Measurements from ENCODE around the gene HIBCH. TPM values are rescaled to one million over a fixed set of nuclear protein-coding genes. Genes with fewer than 3 reads are reported as not detected.
"Not testable (repeated sequence)": the region's sequence is repeated elsewhere in the genome, so short reads cannot be mapped to it uniquely, and the experiment has no call there.

Gene HIBCH
- total RNA-seq, 1 donor from 2014 or later = 22.0 TPM

GRCh38 chr2:190235551-190236075 is 84.0 kb downstream of the HIBCH start:
- TF ChIP-seq CTCF (IDR thresholded peaks at IDR 0.05; ENCODE audit: partially characterized antibody, unreplicated experiment) = no peak
- DNase-seq = no peak
- Mint-ChIP-seq H3K9me3 (ENCODE audit: unreplicated experiment) (no peaks in the 10 kb centered on the region), H3K27me3 (ENCODE audit: unreplicated experiment) (no peaks in the 10 kb centered on the region), H3K4me1 (ENCODE audit: low read depth, unreplicated experiment) (no peaks in the 10 kb centered on the region), H3K36me3 (ENCODE audit: unreplicated experiment) (peaks cover 7% of the 10 kb centered on the region), H3K4me3 (ENCODE audit: unreplicated experiment) (no peak overlapping the region), H3K27ac (ENCODE audit: unreplicated experiment) (no peak overlapping the region)

- Mint-ChIP-seq H3K27ac (ENCODE audit: unreplicated experiment) (no peak overlapping the region), H3K36me3 (ENCODE audit: unreplicated experiment) (peaks cover 2% of the 10 kb centered on the region)
Observed at GRCh38 chr2:190235101-190235500, 84.5 kb downstream of the HIBCH start.

GRCh38 chr2:190223989-190224388 is 95.6 kb downstream of the HIBCH start:
- not testable (repeated sequence) for H3K27ac Mint-ChIP-seq (ENCODE audit: unreplicated experiment); DNase-seq; H3K4me1 Mint-ChIP-seq (ENCODE audit: low read depth, unreplicated experiment); H3K9me3 Mint-ChIP-seq (ENCODE audit: unreplicated experiment); H3K4me3 Mint-ChIP-seq (ENCODE audit: unreplicated experiment); H3K27me3 Mint-ChIP-seq (ENCODE audit: unreplicated experiment)
- H3K36me3 Mint-ChIP-seq (ENCODE audit: unreplicated experiment) = peaks cover 17% of the 10 kb centered on the region

More at GRCh38 chr2:190235101-190235500, 84.5 kb downstream of the HIBCH start:
- Mint-ChIP-seq H3K4me1 (ENCODE audit: low read depth, unreplicated experiment) (no peaks in the 10 kb centered on the region), H3K9me3 (ENCODE audit: unreplicated experiment) (no peaks in the 10 kb centered on the region), H3K4me3 (ENCODE audit: unreplicated experiment) (no peak overlapping the region), H3K27me3 (ENCODE audit: unreplicated experiment) (peaks cover under 1% of the 10 kb centered on the region)
- TF ChIP-seq CTCF (IDR thresholded peaks at IDR 0.05; ENCODE audit: partially characterized antibody, unreplicated experiment) = no peak
- DNase-seq = no peak

- not testable (repeated sequence) for H3K9me3 Mint-ChIP-seq (ENCODE audit: unreplicated experiment); H3K4me3 Mint-ChIP-seq (ENCODE audit: unreplicated experiment); DNase-seq; H3K27me3 Mint-ChIP-seq (ENCODE audit: unreplicated experiment); H3K4me1 Mint-ChIP-seq (ENCODE audit: low read depth, unreplicated experiment)
- Mint-ChIP-seq H3K36me3 (ENCODE audit: unreplicated experiment) (peaks cover 17% of the 10 kb centered on the region), H3K27ac (ENCODE audit: unreplicated experiment) (peak overlapping the region; percentile 52)
Observed at GRCh38 chr2:190222745-190223144, 96.9 kb downstream of the HIBCH start.

GRCh38 chr2:190221429-190221828 is 98.2 kb downstream of the HIBCH start:
- Mint-ChIP-seq H3K27me3 (ENCODE audit: unreplicated experiment) (no peaks in the 10 kb centered on the region), H3K9me3 (ENCODE audit: unreplicated experiment) (peaks cover 4% of the 10 kb centered on the region), H3K36me3 (ENCODE audit: unreplicated experiment) (peaks cover 17% of the 10 kb centered on the region), H3K4me1 (ENCODE audit: low read depth, unreplicated experiment) (no peaks in the 10 kb centered on the region), H3K4me3 (ENCODE audit: unreplicated experiment) (no peak overlapping the region), H3K27ac (ENCODE audit: unreplicated experiment) (no peak overlapping the region)
- no peak for DNase-seq
- TF ChIP-seq CTCF (IDR thresholded peaks at IDR 0.05; ENCODE audit: partially characterized antibody, unreplicated experiment) = no peak

GRCh38 chr2:190219186-190219585 is 100.4 kb downstream of the HIBCH start:
- Mint-ChIP-seq H3K27me3 (ENCODE audit: unreplicated experiment) (no peaks in the 10 kb centered on the region), H3K27ac (ENCODE audit: unreplicated experiment) (no peak overlapping the region), H3K4me3 (ENCODE audit: unreplicated experiment) (no peak overlapping the region), H3K9me3 (ENCODE audit: unreplicated experiment) (peaks cover 4% of the 10 kb centered on the region), H3K4me1 (ENCODE audit: low read depth, unreplicated experiment) (peaks cover 17% of the 10 kb centered on the region), H3K36me3 (ENCODE audit: unreplicated experiment) (peaks cover 11% of the 10 kb centered on the region)
- no peak for TF ChIP-seq CTCF (IDR thresholded peaks at IDR 0.05; ENCODE audit: partially characterized antibody, unreplicated experiment)
- DNase-seq = no peak

Data from glutamatergic neuron (in vitro differentiated cells).